ENCODE measurements around the gene SMTNL1. TPM values are rescaled to one million over a fixed set of nuclear protein-coding genes. Genes with fewer than 3 reads are reported as not detected.
A peak's percentile ranks its signal among the peaks of the same experiment; 100 is the strongest.

Gene SMTNL1
- total and polyA plus RNA-seq, 9 of the 15 experiments (the other 6 are each of a cell fraction or from before 2014, with no cell fraction given): not detected

GRCh38 chr11:57567515-57568329 is 30.3 kb downstream of the SMTNL1 start, which contains the start of gene UBE2L6 (continued):
- TF ChIP-seq CTCFL (IDR thresholded peaks at IDR 0.05; ENCODE audit: borderline replicate concordance, insufficient read depth, low read depth, low read length, poor library complexity, severe bottlenecking) (peak; percentile 78), ILK (tag; IDR thresholded peaks at IDR 0.05; ENCODE audit: borderline replicate concordance, low read depth) (no peak), HMG20B (CRISPR knock-in tag; IDR thresholded peaks at IDR 0.05) (no peak), ZNF232 (CRISPR knock-in tag; IDR thresholded peaks at IDR 0.05) (peak; percentile 88), ZNF766 (CRISPR knock-in tag; conservative IDR thresholded peaks at IDR 0.05) (no peak), E2F8 (IDR thresholded peaks at IDR 0.05; ENCODE audit: low read depth, partially characterized antibody) (no peak), NFATC3 (IDR thresholded peaks at IDR 0.05) (no peak), GABPB1 (CRISPR knock-in tag; IDR thresholded peaks at IDR 0.05) (no peak), ZNF589 (CRISPR knock-in tag; IDR thresholded peaks at IDR 0.05; ENCODE audit: low read depth) (no peak), CXXC5 (CRISPR knock-in tag; IDR thresholded peaks at IDR 0.05) (peak; percentile 83), BRD9 (IDR thresholded peaks at IDR 0.05; ENCODE audit: low read depth, partially characterized antibody) (no peak), SIN3A (IDR thresholded peaks at IDR 0.05; ENCODE audit: borderline replicate concordance in 2 of 2, control insufficient read depth in 1 of 2, low read depth in 2 of 2, low read length in 2 of 2) (peak; percentile 37 to 40; a peak in 2 of 4 replicates), TRIM24 (IDR thresholded peaks at IDR 0.05) (peak in 1 of 2 experiments; percentile 31; a peak in 1 of 4 replicates), ZBTB43 (CRISPR knock-in tag; IDR thresholded peaks at IDR 0.05) (no peak), ZBTB5 (IDR thresholded peaks at IDR 0.05) (no peak)

All from K562 (cell line).